Cerebellar nuclear complex (tissue), 1 donor: ENCODE measurements around the gene ADAMTS15.
"Not testable (repeated sequence)": the region's sequence is repeated elsewhere in the genome, so short reads cannot be mapped to it uniquely, and the experiment has no call there.

Source experiments
- DNase-seq, 2 experiments: peaks; one replicate each; lab custom pipeline; 2025; lab: John Stamatoyannopoulos, UW

The ADAMTS15 gene

GRCh38 chr11:130437848-130438247 lies 10.6 kb upstream of the ADAMTS15 start:
- no peak for DNase-seq

DNA sequence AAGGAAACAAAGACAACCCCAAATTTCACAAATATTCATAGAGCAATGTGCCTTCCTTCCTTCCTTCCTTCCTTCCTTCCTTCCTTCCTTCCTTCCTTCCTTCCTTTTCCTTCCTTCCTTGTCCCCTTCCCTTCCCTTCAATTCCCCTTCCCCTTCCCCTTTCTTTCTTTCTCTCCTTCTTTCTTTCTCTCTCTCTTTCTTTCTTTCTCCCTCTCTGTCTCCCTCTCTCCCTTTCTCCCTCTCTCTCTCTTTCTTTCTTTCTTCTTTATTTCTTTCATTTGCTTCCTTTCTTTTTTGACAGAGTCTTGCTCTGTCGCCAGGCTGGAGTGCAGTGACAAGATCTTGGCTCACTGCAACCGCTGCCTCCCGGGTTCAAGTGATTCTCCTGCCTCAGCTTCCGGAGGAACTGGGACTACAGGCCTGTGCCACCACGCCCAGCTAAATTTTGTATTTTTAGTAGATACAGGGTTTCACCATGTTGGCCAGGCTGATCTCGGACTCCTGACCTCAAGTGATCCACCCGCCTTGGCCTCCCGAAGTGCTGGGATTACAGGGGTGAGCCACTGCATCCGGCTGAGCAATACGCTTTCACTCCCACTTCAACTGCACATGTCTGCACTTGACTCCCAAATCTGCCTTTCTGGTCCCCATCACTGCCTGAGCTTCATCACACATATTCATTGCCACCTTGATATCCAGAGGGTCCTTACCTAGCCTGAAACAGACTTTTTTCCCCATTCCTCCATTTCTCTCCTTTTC lies 9.9 kb upstream of the ADAMTS15 start:
- DNase-seq, result not testable (repeated sequence)

DNA sequence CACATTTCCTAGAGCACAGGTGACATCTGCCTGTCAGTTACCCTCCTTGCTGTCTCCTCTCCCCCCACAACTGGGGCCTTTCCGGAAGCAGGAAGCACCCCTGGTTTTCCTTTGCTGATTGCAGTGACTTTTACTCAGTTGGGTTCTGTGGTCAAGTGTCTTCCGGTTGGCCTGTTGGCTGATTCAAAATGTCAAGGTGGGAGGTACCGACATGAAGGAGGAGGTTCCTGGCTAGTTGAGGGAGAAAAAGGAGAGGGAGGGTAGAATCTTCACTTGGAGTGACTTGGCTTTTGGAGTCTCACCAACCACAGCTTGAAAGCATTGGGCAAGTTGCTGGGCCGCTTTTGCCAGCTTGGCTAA lies 9.3 kb upstream of the ADAMTS15 start:
- no peak for DNase-seq

DNA sequence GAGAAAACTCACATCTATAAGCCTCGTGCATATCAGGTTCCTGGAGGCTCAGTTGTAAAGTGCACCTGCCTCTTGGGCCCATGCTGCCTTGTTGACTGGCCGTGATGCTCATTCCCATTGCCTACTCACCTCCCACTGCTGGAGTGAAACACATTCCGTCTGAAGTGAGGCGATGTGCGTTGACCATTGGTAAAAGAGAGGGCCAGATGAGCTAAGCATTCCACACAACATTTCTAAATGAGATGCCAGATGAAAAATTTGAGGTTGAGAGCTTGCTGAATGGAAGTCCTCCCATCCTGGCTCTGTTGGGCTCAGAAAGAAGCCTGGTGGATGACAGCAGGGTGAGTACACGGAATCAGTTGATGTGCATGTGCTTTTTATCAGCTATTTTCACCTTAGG lies 8.6 kb upstream of the ADAMTS15 start:
- no peak for DNase-seq

DNA sequence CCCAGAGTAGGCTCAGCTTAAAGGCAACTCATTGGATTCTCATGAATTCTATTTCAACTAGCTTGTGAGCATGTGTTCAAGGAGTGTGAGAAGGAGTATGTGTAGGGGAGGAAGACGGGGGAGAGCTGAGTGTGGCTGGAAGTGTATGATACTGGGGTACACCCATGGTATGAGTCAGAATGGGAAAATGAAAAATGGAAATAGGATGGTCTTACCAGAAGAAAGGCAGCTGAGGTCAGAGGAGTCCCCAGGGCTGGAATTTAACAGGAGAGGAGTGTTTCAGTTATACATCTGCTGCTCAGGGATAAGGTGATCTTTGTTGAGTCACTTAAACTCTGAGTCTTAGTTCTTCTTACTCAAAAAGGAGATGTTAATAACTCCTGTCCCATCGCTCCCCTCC lies 6.7 kb upstream of the ADAMTS15 start:
- DNase-seq, result no peak

- no peak for DNase-seq
Observed at GRCh38 chr11:130442737-130443136, 5.7 kb upstream of the ADAMTS15 start.

DNA sequence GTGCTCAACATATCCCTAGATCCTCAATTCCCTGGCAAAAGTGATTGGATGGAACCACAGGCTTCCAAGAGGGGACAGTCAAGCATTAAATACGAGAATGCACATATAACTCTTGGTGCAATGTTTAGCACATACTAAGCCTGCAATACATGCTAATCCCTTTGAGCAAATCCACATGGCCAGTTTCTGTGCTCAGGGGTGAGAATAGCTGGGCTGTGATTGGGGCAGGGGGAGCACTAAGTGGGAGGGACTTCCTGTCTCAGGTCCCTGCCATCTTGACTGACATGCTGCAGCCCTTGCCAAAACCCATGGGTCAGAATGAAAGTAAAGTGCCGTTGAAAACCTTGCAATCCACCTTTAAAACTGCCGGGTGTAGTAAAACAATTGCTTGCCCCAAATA lies 2.7 kb upstream of the ADAMTS15 start:
- no peak for DNase-seq

DNA sequence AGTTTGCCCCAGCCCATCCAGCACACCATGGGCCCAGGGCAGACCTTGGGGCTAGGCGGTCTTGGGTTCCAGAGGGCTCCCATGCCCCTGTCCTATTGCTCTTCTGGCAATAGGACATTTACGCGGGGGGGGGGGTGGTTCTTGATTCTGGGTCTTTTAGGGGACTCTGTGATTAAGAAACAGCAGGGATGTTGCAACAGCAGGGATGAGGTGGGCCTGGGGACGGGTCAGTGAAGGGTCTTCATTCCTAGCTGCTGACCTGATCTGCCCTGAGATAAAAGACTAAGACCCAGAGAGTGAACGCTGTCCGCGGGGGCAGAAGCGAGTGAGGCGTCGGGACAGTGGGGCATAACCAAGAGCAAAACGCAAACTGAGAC lies 418 bp upstream of the ADAMTS15 start:
- DNase-seq, result no peak

DNA sequence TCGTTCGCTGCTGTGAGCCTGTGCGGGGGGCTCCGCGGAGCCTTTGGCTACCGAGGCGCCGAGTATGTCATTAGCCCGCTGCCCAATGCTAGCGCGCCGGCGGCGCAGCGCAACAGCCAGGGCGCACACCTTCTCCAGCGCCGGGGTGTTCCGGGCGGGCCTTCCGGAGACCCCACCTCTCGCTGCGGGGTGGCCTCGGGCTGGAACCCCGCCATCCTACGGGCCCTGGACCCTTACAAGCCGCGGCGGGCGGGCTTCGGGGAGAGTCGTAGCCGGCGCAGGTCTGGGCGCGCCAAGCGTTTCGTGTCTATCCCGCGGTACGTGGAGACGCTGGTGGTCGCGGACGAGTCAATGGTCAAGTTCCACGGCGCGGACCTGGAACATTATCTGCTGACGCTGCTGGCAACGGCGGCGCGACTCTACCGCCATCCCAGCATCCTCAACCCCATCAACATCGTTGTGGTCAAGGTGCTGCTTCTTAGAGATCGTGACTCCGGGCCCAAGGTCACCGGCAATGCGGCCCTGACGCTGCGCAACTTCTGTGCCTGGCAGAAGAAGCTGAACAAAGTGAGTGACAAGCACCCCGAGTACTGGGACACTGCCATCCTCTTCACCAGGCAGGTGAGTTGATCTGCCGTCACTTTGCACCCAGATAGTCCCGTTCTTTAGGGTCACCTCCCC lies 1.0 kb downstream of the ADAMTS15 start:
- DNase-seq, result no peak

DNA sequence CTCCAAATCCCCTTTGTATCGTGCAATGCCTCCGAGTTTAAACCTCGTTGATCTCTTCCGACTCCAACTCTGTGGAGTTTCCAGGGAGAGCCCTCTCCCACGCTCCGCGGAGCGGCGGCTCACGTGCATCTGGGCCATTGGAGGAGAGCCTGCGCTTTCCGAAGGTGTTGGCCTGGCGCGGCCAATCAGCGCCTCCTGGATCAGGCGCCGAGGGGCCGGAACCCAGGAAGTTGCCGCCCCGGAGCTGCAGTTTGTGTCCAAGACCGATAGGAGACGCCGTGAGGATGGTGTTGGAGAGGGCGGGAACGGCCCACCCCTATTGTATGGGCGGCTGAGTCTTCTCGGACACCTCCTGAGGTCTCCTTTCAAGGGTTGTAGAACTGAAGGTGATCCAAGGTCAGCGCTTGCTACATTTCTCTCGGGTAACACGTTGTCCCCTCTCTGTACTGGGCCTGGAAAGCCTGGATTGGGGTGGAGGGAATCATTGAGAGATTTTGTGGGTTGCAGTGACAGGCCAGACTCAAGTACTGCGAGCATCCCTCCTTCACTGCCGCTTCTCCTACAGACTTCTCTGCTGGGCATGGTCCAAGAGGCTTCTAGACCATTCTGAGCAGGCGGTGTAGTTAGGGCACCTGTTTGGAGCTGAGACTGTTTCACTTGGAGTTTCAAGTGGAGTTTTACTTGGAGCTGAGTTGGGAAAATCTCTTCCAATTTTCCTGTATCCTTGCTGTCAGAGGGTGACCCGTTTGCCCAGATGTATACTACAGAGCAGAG lies 1.7 kb downstream of the ADAMTS15 start:
- DNase-seq, result no peak

GRCh38 chr11:130451231-130452019 lies 3.0 kb downstream of the ADAMTS15 start:
- DNase-seq, result no peak

- DNase-seq, result no peak
Observed at GRCh38 chr11:130452176-130452575, 3.7 kb downstream of the ADAMTS15 start.

DNA sequence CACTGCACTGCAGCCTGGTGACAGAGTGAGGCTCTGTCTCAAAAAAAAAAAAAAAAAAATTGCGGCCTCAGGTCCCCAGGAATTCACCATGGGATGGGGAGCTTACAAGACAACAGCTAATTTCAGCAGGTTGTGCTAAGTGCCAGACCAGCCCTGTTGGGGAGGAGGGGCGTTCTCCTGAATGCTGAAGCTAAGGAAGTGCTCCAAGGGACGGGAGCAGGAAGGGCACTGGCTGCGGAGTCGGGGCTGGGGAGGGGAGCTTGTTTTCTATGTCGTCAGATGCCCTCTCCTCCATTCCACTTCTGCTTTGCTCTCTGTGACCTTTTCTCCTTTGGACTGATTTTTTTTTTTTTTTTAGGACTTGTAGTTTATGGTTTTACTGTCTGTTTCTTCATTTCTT lies 4.5 kb downstream of the ADAMTS15 start:
- no peak for DNase-seq

DNA sequence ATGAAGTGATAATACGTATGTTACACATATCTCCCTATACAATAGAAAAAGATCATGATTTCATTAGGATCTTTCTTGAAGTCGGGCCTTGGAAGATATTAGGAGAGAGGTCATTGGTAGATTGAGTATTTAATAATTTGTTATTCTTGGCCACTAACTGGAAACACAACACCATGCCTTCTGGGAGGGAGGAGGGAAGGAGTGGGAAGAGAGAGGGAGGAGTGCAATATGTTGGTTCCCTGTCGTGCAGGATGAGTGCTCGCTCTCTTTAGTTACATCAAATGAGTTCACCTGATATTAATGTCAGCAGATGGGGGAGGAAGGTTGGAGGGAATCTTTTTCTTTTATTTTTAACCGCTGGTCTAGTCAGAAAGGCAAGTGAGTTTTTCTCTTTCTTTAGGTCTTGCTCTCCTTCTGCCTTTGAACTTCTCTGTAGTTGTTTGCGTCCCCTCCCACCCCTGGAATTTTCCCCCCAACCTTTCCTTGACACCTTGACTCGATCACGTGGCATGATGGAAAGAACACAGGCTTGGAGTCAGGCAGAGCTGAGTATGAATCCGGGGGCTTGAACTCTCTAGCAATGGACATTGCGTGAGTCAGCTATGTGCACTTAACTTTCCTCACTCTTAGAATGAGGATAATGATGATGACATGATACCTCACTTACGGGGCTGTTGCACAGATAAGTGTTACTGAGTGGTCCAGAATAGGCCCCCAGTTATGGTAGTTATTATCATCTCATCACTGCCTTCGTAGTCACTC lies 6.2 kb downstream of the ADAMTS15 start:
- DNase-seq, result no peak

DNA sequence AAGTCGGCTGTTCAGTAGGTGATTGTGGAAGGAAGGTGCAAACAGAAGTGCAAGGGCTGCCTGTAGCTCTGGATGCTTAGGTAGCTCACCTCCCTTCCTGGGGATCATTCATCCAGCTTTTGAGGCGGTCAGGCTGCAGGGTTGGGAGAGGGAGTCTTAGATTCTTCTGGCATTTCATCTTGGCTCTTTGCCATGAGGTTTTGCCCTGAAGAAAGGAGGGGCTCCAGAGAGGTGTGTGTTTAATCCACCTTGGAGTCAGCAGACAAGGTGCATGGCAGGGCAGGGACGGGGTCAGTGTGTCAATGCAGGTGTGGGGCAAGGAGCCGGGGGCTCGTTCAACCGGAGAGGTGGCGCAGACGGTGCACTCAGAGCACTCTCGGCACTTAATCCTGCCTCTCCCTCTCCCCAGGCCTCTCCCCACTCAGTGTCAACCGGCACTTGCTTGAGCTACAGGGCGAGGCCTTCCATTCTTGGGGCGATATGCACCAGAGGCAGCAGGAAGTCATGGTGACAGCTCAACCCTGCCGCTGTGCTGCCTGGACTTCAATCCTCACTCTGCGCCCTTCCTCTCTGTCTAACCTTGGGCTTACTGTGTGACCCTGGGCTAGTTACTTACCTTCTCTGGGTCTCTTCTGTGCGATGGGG lies 7.2 kb downstream of the ADAMTS15 start:
- DNase-seq, result no peak

DNA sequence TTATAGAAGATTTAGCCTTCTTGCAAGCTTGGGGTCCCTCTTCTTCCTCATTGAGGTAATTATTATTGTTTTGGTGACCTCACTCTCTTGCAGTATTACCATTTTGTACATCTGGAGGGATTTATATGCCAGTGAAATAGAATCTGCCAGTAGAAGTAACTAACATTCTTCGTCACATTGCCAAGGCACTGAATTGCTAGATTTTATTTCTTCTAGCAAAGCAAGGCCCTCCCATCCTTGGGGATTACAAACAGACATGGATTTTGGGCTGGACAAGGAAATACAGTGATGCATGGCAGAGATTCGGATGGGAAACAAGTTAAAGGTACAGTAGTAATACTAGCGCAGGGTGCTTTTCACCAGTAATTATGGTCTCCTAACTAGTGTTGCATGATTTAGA lies 7.8 kb downstream of the ADAMTS15 start:
- no peak for DNase-seq

DNA sequence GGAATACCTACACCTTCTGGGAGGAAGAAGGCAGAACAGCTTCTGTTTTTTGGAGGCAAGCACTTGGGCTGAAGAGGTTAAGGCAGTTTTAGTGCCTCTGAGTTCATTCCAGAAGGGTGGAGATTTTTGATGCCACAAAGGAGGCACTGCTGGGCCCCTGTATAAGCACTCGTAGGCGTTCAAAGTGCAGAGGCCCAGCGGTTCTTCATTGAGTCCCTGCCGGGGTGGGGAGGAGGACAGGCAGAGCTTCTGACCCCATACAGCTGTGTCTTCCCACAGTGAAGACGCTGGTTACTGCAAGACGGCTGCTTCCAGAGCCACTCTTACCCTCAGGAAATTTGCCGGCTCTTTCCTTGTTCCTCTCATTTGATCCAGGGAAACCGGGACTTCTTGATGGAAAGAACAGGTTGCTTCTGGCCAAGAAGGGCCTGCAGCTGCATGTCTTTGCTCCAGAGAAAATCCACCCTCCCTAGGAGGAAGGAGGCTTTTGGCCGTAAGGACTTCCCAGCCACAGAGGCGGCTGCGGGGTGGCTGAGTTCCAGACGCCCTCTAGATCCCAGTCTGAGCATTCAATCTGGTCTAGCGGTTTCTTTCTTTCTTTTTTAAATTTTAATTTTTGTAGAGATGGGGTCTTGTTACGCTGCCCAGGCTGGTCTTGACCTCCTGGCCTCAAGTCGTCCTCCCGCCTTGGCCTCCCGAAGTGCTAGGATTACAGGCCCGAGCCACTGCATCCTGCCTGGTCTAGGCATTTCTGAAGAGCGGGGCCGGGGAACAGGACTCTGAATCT lies 9.4 kb downstream of the ADAMTS15 start:
- no peak for DNase-seq

DNA sequence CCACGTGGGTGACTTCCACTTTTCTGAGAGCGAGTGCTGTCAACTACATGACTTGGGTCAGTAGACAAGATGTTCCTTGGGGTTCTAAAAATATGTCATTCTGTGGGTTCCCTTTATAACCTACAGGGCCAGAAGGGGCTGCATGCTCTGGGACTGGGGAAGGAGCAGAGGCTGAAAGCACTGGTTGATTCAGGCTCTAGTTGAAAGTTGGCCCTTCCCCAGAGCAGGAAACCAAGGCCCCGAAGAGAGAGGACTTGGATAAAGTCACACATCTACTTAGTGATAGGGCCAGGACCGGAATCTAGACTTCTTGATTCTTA lies 9.9 kb downstream of the ADAMTS15 start:
- DNase-seq, result no peak

DNA sequence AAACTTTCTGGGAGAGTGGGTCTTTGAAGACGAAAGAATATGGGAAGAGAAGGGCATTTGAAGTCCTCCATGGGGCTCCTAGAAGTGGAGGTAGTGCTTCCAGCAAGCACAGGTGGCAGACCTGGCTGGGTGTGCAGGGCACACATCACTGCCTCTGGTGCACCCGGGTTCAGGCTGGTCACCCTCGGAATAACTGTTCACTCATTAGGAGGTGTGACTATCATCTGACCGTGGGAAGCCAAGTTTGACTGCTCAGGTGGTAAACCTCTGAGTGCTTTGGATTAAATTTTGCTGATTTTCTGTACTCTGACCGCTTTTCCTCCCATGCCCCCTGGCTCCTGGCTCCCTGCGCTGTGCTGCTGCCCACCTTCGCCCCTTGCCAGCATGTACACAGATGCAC lies 11.1 kb downstream of the ADAMTS15 start:
- no peak for DNase-seq

DNA sequence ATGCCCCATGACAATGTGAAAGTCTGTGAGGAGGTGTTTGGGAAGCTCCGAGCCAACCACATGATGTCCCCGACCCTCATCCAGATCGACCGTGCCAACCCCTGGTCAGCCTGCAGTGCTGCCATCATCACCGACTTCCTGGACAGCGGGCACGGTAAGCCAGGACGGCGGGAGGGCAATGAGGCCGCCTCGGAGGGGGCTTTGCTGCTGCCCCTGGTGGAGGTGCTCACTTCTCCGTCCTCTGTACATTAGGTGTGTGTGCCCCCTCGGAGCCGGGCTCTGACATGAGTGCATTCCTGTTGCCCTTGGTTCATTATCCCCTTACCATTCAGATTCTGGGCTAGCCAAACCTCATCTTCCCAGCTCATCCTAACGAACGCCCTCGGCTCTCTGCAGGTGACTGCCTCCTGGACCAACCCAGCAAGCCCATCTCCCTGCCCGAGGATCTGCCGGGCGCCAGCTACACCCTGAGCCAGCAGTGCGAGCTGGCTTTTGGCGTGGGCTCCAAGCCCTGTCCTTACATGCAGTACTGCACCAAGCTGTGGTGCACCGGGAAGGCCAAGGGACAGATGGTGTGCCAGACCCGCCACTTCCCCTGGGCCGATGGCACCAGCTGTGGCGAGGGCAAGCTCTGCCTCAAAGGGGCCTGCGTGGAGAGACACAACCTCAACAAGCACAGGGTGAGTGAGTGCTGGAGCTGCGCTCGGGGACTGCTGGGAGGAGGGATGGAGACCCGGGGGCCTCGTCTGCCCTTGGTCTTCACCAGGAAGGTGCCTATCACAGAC lies 13.8 kb downstream of the ADAMTS15 start:
- no peak for DNase-seq
